Transverse colon (tissue), 4 donors: Measurements from ENCODE around the gene RABGAP1L. TPM values are rescaled to one million over a fixed set of nuclear protein-coding genes. Genes with fewer than 3 reads are reported as not detected.
A peak's percentile ranks its signal among the peaks of the same experiment; 100 is the strongest.

Source experiments
- DNase-seq: peaks from one replicate; pipeline ENCODE4 v3.0.0-alpha.2; 2019
- H3K27ac ChIP-seq, 4 donors: fragments of 200-600 bp; sonication (generic); 2 replicates each; pipeline ENCODE4 v1.5.1; 2016 to 2018; ENCODE audit warnings: inconsistent platforms in 4 of 4
- H3K27me3 ChIP-seq: fragments of 200-600 bp; sonication (generic); 2 replicates; pipeline ENCODE4 v1.5.1; 2017; ENCODE audit warnings: inconsistent platforms
- H3K36me3 ChIP-seq, 4 donors: fragments of 200-600 bp; sonication (generic); 2 replicates each; pipeline ENCODE4 v1.5.1; 2017 to 2019; ENCODE audit warnings: inconsistent platforms in 4 of 4
- H3K4me1 ChIP-seq, 4 donors: fragments of 200-600 bp; sonication (generic); 2 replicates each; pipeline ENCODE4 v1.5.1; 2017 to 2020; ENCODE audit warnings: inconsistent platforms in 4 of 4
- H3K4me3 ChIP-seq, 4 donors: fragments of 200-600 bp; sonication (generic); 1 replicate in 1 of 4; 2 replicates in 3 of 4; pipeline versions ENCODE4 v1.5.1 to v1.6.1; 2017 to 2019; ENCODE audit warnings: inconsistent platforms in 4 of 4
- H3K9me3 ChIP-seq, 2 donors: fragments of 200-600 bp; sonication (generic); 2 replicates each; pipeline ENCODE4 v1.5.1; 2017 to 2019; ENCODE audit warnings: inconsistent platforms in 2 of 2
- CTCF ChIP-seq, 5 experiments: fragments of 200-600 bp in 3 of 5; fragments of 450-650 bp in 2 of 5; sonication (generic) in 3 of 5; IDR thresholded peaks; 1 replicate in 2 of 5; 2 replicates in 3 of 5; pipeline ENCODE4 v1.5.1; 2016 to 2017; ENCODE audit warnings: antibody characterized with exemption in 5 of 5, inconsistent platforms in 3 of 5, mild to moderate bottlenecking in 2 of 5, moderate library complexity in 1 of 5
- EP300 ChIP-seq: sonication (generic); formaldehyde crosslinking; IDR thresholded peaks from one replicate; pipeline ENCODE4 v1.6.1; 2017; ENCODE audit warnings: antibody characterized with exemption, low read depth
- POLR2A ChIP-seq: fragments of 450-650 bp; IDR thresholded peaks from one replicate; pipeline ENCODE4 v1.6.1; 2016; ENCODE audit warnings: antibody characterized with exemption, mild to moderate bottlenecking, moderate library complexity
- POLR2AphosphoS5 ChIP-seq, 3 donors: sonication (generic); formaldehyde crosslinking; IDR thresholded peaks; one replicate each; pipeline ENCODE4 v1.6.1; 2016; ENCODE audit warnings: antibody characterized with exemption in 3 of 3
- WGBS, 2 donors: methylation state at CpG; one replicate each; pipeline ENCODE4 v1.1.5; 2018; ENCODE audit warnings: low coverage in 1 of 2; 5-methylcytosine and 5-hydroxymethylcytosine counted together
- in situ Hi-C, 4 donors: fragments of 200-750 bp; cut with MboI; loops; one replicate each; pipeline versions ENCODE4 v1.15.0 to v1.15.1; 2017; ENCODE audit warnings: low sequenced_read_pairs in 3 of 4, low pct_ligation_motif_present in 1 of 4, low pct_unique_long_range_greater_than_20kb in 1 of 4
- intact Hi-C: fragments of 100-400 bp; cut with DNase I; formaldehyde crosslinking; loops from one replicate; pipeline ENCODE4 v1.15.1; 2023; ENCODE audit warnings: low total_unique reads
- total RNA-seq, 4 donors: library from RNA; depleted of rRNA; stranded (reverse); fragments of >200 nt; gene quantifications; one replicate each; pipeline ENCODE4 v1.1.0, GENCODE V29; 2016

Gene RABGAP1L
- total RNA-seq, 4 donors from 2014 or later = 68.9 to 127 (median 99.9) TPM

- Histone ChIP-seq H3K36me3 (no peaks in the 10 kb centered on the region), H3K9me3 (no peaks in the 10 kb centered on the region), H3K27me3 (no peaks in the 10 kb centered on the region), H3K27ac (no peak overlapping the region), H3K4me3 (no peak overlapping the region), H3K4me1 (peaks cover 3 to 39% (median 18%) of the 10 kb centered on the region in 4 donors)
- in situ Hi-C loops (no loop called here), intact Hi-C loops (no loop called here)
- TF ChIP-seq POLR2A (no peak), CTCF (IDR thresholded peaks at IDR 0.05) (no peak), POLR2AphosphoS5 (IDR thresholded peaks at IDR 0.05) (no peak), EP300 (no peak)
- DNase-seq = no peak
Observed at GRCh38 chr1:174949645-174950044, 790.3 kb downstream of the RABGAP1L start.

GRCh38 chr1:174953285-174954072 lies 794.2 kb downstream of the RABGAP1L start:
- DNase-seq = peak; percentile 57
- no peak overlapping the region for H3K4me3 ChIP-seq
- 36 to 39% methylated on average over 11 of the region's 11 CpGs for WGBS, 2 donors
- peaks cover 8 to 30% (median 14%) of the 10 kb centered on the region in 4 donors for H3K4me1 ChIP-seq
- H3K9me3 ChIP-seq = no peaks in the 10 kb centered on the region
- no peaks in the 10 kb centered on the region for H3K36me3 ChIP-seq
- peak overlapping the region; percentile 18 to 55 (median 46) for H3K27ac ChIP-seq
- in situ Hi-C loops = no loop called here
- H3K27me3 ChIP-seq = no peaks in the 10 kb centered on the region
- TF ChIP-seq CTCF (IDR thresholded peaks at IDR 0.05) = no peak
- intact Hi-C loops = no loop called here

- Histone ChIP-seq H3K9me3 (no peaks in the 10 kb centered on the region), H3K36me3 (no peaks in the 10 kb centered on the region), H3K27ac (peak overlapping the region; percentile 11 to 59 (median 52)), H3K4me1 (peaks cover 8 to 30% (median 14%) of the 10 kb centered on the region in 4 donors), H3K27me3 (no peaks in the 10 kb centered on the region), H3K4me3 (no peak overlapping the region)
- TF ChIP-seq POLR2A (no peak), CTCF (IDR thresholded peaks at IDR 0.05) (no peak), EP300 (no peak), POLR2AphosphoS5 (IDR thresholded peaks at IDR 0.05) (no peak)
- no peak for DNase-seq
- in situ Hi-C loops (no loop called here), intact Hi-C loops (no loop called here)
Observed at GRCh38 chr1:174954073-174954460, 794.7 kb downstream of the RABGAP1L start.

- in situ Hi-C loops = no loop called here
- no peaks in the 10 kb centered on the region for H3K27me3 ChIP-seq
- 35 to 47% methylated on average over 2 to 3 of the region's 3 CpGs for WGBS, 2 donors
- TF ChIP-seq POLR2AphosphoS5 (IDR thresholded peaks at IDR 0.05) (no peak), EP300 (no peak), POLR2A (no peak), CTCF (IDR thresholded peaks at IDR 0.05) (no peak)
- peak overlapping the region; percentile 11 to 59 (median 52) for H3K27ac ChIP-seq
- H3K36me3 ChIP-seq = no peaks in the 10 kb centered on the region
- H3K9me3 ChIP-seq = no peaks in the 10 kb centered on the region
- peaks cover 8 to 30% (median 14%) of the 10 kb centered on the region in 4 donors for H3K4me1 ChIP-seq
- DNase-seq = no peak
- no peak overlapping the region for H3K4me3 ChIP-seq
- intact Hi-C loops = no loop called here
Observed at GRCh38 chr1:174954671-174955669, 795.6 kb downstream of the RABGAP1L start.
